ENCODE measurements around the gene CHCHD3. TPM values are rescaled to one million over a fixed set of nuclear protein-coding genes. Genes with fewer than 3 reads are reported as not detected.
A peak's percentile ranks its signal among the peaks of the same experiment; 100 is the strongest.

CHCHD3 gene
- total RNA-seq, 1 donor from 2014 or later, result 62.1 TPM

- Histone ChIP-seq H3K4me3 (ENCODE audit: low read depth, low read length) (no peak overlapping the region), H3K27me3 (ENCODE audit: control insufficient read depth, insufficient read depth, low read length) (no peaks in the 10 kb centered on the region), H3K36me3 (ENCODE audit: control insufficient read depth, insufficient read depth, low read length) (no peaks in the 10 kb centered on the region)
- DNase-seq (ENCODE audit: low read depth) (no peak), FAIRE-seq (no peak)
- no peak for TF ChIP-seq CTCF (IDR thresholded peaks at IDR 0.05; ENCODE audit: insufficient read depth, low read length, severe bottlenecking)
These were observed 66.0 kb downstream of the CHCHD3 start for GRCh38 chr7:133015888-133016287.

GRCh38 chr7:133011746-133012145 lies 70.1 kb downstream of the CHCHD3 start:
- no peaks in the 10 kb centered on the region for H3K36me3 ChIP-seq (ENCODE audit: control insufficient read depth, insufficient read depth, low read length)
- no peak for TF ChIP-seq CTCF (IDR thresholded peaks at IDR 0.05; ENCODE audit: insufficient read depth, low read length, severe bottlenecking)
- H3K27me3 ChIP-seq (ENCODE audit: control insufficient read depth, insufficient read depth, low read length), result no peaks in the 10 kb centered on the region
- FAIRE-seq, result no peak
- DNase-seq (ENCODE audit: low read depth), result no peak
- no peak overlapping the region for H3K4me3 ChIP-seq (ENCODE audit: low read depth, low read length)

- peak; percentile 6 for DNase-seq (ENCODE audit: low read depth)
- Histone ChIP-seq H3K36me3 (ENCODE audit: control insufficient read depth, insufficient read depth, low read length) (no peaks in the 10 kb centered on the region), H3K27me3 (ENCODE audit: control insufficient read depth, insufficient read depth, low read length) (no peaks in the 10 kb centered on the region), H3K4me3 (ENCODE audit: low read depth, low read length) (no peak overlapping the region)
- no peak for FAIRE-seq
- no peak for TF ChIP-seq CTCF (IDR thresholded peaks at IDR 0.05; ENCODE audit: insufficient read depth, low read length, severe bottlenecking)
These were observed 72.3 kb downstream of the CHCHD3 start for GRCh38 chr7:133009426-133010252.

- H3K36me3 ChIP-seq (ENCODE audit: control insufficient read depth, insufficient read depth, low read length), result no peaks in the 10 kb centered on the region
- DNase-seq (ENCODE audit: low read depth) (no peak), FAIRE-seq (no peak)
- no peaks in the 10 kb centered on the region for H3K27me3 ChIP-seq (ENCODE audit: control insufficient read depth, insufficient read depth, low read length)
- no peak for TF ChIP-seq CTCF (IDR thresholded peaks at IDR 0.05; ENCODE audit: insufficient read depth, low read length, severe bottlenecking)
- H3K4me3 ChIP-seq (ENCODE audit: low read depth, low read length), result no peak overlapping the region
These were observed 73.9 kb downstream of the CHCHD3 start for GRCh38 chr7:133007961-133008360.

GRCh38 chr7:133003052-133003910 lies 78.6 kb downstream of the CHCHD3 start:
- Histone ChIP-seq H3K27me3 (ENCODE audit: control insufficient read depth, insufficient read depth, low read length) (no peaks in the 10 kb centered on the region), H3K36me3 (ENCODE audit: control insufficient read depth, insufficient read depth, low read length) (no peaks in the 10 kb centered on the region), H3K4me3 (ENCODE audit: low read depth, low read length) (no peak overlapping the region)
- FAIRE-seq (no peak), DNase-seq (ENCODE audit: low read depth) (no peak)
- no peak for TF ChIP-seq CTCF (IDR thresholded peaks at IDR 0.05; ENCODE audit: insufficient read depth, low read length, severe bottlenecking)

All from bronchial epithelial cell (primary cell).